Astrocyte of the cerebellum (primary cell): ENCODE data around the gene LIMK2.

Experiments
- DNase-seq: peaks from one replicate; pipeline ENCODE4 v3.0.0-alpha.2; 2011; ENCODE audit warnings: low read depth
- H3K4me3 ChIP-seq: 2 replicates; pipeline ENCODE4 v1.5.1; 2011; ENCODE audit warnings: mild to moderate bottlenecking, low read depth, low read length, moderate library complexity
- in situ Hi-C: cut with HindIII; loops from 2 replicates; pipeline ENCODE4 v1.10.0; 2017; ENCODE audit warnings: low sequenced_read_pairs
- TF ChIP-seq, protein P1 (sequence below): IDR thresholded peaks from 2 replicates; pipeline ENCODE4 v1.5.1; 2012; ENCODE audit warnings: low read length, low read depth, moderate library complexity, mild to moderate bottlenecking; ENCODE audit errors: missing control alignments

LIMK2 gene

DNA sequence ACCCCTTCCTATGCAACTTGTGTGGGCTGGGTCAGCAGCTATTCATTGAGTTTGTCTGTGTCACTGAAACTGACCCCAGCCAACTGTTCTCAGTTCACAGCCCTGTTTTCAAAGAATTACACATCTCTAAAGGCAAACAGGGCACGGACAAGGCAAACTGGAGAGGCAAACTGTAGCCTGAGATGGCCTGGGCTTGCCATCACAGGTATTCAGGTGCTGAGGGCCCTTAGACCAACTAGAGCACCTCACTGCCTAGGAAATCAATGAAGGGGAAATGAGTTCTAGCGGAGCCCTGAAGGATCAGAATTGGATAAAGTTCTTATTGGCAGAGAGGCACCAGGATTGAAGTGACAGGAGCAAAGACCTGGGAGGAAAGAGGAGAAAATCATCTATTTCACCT is 56.2 kb downstream of the LIMK2 start:
- in situ Hi-C loops: no loop called here
- DNase-seq: no peak

GRCh38 chr22:31269892-31270579 is 57.9 kb downstream of the LIMK2 start:
- DNase-seq: no peak
- in situ Hi-C loops: no loop called here
- no peak overlapping the region for H3K4me3 ChIP-seq
- TF ChIP-seq, protein P1, sequence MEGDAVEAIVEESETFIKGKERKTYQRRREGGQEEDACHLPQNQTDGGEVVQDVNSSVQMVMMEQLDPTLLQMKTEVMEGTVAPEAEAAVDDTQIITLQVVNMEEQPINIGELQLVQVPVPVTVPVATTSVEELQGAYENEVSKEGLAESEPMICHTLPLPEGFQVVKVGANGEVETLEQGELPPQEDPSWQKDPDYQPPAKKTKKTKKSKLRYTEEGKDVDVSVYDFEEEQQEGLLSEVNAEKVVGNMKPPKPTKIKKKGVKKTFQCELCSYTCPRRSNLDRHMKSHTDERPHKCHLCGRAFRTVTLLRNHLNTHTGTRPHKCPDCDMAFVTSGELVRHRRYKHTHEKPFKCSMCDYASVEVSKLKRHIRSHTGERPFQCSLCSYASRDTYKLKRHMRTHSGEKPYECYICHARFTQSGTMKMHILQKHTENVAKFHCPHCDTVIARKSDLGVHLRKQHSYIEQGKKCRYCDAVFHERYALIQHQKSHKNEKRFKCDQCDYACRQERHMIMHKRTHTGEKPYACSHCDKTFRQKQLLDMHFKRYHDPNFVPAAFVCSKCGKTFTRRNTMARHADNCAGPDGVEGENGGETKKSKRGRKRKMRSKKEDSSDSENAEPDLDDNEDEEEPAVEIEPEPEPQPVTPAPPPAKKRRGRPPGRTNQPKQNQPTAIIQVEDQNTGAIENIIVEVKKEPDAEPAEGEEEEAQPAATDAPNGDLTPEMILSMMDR: no peak

More for the DNA sequence above, 56.2 kb downstream of the LIMK2 start:
- TF ChIP-seq, protein P1: no peak
- H3K4me3 ChIP-seq: no peak overlapping the region

- in situ Hi-C loops: no loop called here
- H3K4me3 ChIP-seq: no peak overlapping the region
- no peak for DNase-seq
- TF ChIP-seq, protein P1: no peak
These were observed 58.9 kb downstream of the LIMK2 start for GRCh38 chr22:31271026-31271425.

- no peak for DNase-seq
- in situ Hi-C loops: no loop called here
- TF ChIP-seq, protein P1: no peak
- no peak overlapping the region for H3K4me3 ChIP-seq
These were observed 59.4 kb downstream of the LIMK2 start for GRCh38 chr22:31271485-31271884.

- TF ChIP-seq, protein P1: peak; percentile 80
These were observed 60.7 kb downstream of the LIMK2 start for GRCh38 chr22:31272522-31273446.

DNA sequence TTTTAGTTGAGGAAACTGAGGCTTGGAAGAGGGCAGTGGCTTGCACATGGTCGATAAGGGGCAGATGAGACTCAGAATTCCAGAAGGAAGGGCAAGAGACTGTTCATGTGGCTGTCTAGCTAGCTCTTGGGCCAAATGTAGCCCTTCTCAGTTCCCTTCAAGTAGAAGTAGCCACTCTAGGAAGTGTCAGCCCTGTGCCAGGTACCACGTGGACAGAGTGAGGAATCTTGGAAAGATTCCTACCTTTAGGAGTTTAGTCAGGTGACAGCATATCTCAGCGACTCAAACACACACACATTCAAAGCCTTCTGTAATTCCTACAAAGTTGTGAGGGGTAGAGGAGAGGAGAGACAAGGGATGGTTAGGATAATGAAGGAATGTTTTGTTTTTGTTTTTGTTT is 61.9 kb downstream of the LIMK2 start:
- TF ChIP-seq, protein P1: no peak
- in situ Hi-C loops: no loop called here
- no peak overlapping the region for H3K4me3 ChIP-seq
- no peak for DNase-seq

More at GRCh38 chr22:31272522-31273446, 60.7 kb downstream of the LIMK2 start:
- H3K4me3 ChIP-seq: no peak overlapping the region
- in situ Hi-C loops: no loop called here
- peak; percentile 48 for DNase-seq
